ENCODE results near the gene KCNK4.
A peak's percentile ranks its signal among the peaks of the same experiment; 100 is the strongest.
"Not testable (repeated sequence)": the region's sequence is repeated elsewhere in the genome, so short reads cannot be mapped to it uniquely, and the experiment has no call there.

The KCNK4 gene

GRCh38 chr11:64313491-64314145 lies 22.5 kb downstream of the KCNK4 start:
- ATAC-seq = no peak

DNA sequence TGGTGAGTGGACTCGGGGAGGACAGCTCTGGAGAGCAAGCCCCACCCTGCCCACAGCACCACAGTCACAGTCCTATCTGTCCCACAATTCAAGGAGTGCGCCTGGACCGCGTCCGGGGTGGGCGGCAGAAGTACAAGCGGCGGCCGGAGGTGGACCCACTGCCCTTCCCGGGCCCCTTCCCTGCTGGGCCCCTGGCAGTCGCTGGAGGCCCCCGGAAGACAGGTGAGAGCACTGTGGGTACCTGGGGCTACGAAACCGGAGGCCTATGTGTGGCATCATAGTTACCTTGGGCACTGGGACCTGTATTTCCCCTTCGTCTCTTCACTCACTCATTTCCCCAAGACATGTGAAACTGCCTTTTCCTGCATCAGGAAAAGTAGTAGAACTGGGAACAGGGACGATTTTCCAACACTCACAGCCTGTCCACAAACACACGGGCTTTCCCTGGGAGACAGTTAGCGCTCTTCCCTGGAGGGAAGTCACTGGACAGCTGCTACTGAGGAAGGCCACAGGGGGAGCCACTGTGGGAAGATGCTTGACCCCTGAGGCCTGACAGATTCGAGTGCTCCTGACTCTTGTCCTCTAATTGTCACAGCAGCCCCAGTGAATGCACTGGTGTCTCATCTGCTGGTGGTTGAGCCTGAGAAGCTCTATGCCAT lies 23.2 kb downstream of the KCNK4 start:
- ATAC-seq = no peak

DNA sequence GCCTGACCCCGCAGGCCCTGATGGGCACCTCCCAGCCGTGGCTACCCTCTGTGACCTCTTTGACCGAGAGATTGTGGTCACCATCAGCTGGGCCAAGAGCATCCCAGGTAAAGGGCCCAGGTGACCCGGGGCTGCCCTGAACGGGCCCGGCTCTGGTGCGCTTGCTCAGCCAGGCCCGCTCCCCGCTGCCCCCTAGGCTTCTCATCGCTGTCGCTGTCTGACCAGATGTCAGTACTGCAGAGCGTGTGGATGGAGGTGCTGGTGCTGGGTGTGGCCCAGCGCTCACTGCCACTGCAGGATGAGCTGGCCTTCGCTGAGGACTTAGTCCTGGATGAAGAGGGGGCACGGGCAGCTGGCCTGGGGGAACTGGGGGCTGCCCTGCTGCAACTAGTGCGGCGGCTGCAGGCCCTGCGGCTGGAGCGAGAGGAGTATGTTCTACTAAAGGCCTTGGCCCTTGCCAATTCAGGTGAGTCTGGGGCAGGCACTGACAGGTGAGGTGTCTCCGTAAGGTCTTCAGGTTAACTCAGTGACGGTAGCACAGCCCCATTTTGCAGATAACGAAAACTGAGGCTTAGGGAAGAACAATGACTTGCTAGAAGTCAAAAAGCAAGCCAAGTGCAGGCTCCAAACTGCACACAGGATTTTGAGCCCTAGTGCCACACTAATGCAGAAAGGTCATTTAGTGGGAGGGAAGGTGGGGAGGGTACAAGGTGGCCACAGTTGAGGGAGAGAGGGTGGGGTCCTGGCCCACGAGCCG lies 23.9 kb downstream of the KCNK4 start:
- no peak for ATAC-seq

GRCh38 chr11:64315667-64316526 lies 24.8 kb downstream of the KCNK4 start:
- ATAC-seq = not testable (repeated sequence)

GRCh38 chr11:64316672-64317324 lies 25.7 kb downstream of the KCNK4 start:
- no peak for ATAC-seq

GRCh38 chr11:64317325-64317960 lies 26.3 kb downstream of the KCNK4 start, which contains the start of gene TRMT112:
Gene TRMT112 (minus strand): TSS chr11:64317559. CDS start chr11:64317526, 33 bp downstream.
- peak; percentile 82 to 84 for ATAC-seq

DNA sequence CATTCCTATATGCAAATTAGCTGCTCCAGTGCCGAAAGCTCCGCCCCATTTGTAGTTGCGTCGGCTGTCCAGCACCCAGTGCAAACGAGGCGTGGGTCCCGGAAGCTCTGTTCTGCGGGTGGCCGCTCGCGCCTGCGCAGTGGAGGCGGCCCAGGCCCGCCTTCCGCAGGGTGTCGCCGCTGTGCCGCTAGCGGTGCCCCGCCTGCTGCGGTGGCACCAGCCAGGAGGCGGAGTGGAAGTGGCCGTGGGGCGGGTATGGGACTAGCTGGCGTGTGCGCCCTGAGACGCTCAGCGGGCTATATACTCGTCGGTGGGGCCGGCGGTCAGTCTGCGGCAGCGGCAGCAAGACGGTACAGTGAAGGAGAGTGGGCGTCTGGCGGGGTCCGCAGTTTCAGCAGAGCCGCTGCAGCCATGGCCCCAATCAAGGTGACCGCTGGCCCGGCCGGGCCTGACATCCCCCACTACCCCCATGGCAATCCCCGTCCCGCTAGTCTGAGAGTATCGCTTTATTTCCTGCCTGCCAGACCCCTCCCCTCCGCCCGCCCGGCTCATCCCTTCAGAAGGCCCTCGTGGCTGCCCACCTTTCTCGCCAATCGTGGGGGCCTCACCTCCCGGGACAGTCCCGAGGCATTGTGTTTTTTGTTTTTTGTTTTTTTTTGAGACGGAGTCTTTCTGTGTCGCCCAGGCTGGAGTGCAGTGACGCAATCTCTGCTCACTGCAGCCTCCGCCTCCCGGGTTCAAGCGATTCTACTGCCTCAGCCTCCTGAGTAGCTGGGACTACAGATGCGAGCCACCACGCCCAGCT lies 27.1 kb downstream of the KCNK4 start, which contains the start of gene PRDX5:
TSS of gene PRDX5 (plus strand) at position 161 of the 805 bp plus-strand sequence. CDS start at position 256, 95 bp downstream.
- peak; percentile 80 to 81 for ATAC-seq

- ATAC-seq = no peak
Measured at GRCh38 chr11:64318766-64319761, 28.0 kb downstream of the KCNK4 start.

DNA sequence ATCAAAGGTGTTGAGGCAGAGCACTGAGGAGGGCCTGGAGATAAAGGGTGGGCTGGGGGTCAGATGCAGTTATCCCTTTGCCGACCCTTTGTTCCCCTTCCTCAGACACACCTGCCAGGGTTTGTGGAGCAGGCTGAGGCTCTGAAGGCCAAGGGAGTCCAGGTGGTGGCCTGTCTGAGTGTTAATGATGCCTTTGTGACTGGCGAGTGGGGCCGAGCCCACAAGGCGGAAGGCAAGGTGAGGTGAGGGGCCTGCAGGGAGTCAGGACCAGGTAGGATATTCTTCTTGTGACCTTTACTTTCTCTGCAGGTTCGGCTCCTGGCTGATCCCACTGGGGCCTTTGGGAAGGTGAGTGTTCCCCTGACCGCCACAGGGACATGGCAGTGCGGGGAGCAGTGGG lies 29.5 kb downstream of the KCNK4 start:
- no peak for ATAC-seq

DNA sequence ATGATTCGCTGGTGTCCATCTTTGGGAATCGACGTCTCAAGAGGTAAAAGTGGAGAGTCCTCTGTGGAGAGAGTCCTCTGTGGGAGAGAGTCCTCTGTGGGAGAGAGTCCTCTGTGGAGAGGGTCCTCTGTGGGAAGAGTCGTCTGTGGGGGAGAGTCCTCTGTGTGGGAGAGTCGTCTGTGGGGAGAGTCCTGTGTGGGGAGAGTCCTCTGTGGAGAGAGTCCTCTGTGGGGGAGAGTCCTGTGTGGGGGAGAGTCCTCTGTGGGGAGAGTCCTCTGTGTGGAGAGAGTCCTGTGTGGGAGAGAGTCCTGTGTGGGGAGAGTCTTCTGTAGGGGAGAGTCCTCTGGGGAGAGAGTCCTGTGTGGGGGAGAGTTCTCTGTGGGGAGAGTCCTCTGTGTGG lies 29.9 kb downstream of the KCNK4 start:
- no peak for ATAC-seq

GRCh38 chr11:64321533-64321932 lies 30.4 kb downstream of the KCNK4 start:
- ATAC-seq = no peak

DNA sequence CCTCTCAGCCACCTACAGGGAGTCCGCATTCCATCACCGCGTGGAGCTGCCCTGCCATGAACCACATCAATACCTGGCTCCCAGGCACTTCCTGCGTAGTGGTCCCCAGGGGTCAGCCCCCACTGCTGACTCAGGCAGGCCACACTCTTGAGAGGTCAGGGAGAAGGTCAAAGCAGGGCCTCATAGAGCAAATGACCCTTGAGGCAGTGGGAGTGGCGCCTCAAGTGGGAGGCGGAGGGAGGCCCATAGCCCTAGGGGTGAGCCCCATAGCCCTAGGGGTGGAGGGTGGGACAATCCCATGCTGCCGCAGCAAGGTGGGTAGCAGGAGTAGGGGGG lies 31.8 kb downstream of the KCNK4 start:
- no peak for ATAC-seq

- ATAC-seq = no peak
Measured at GRCh38 chr11:64323373-64323772, 32.3 kb downstream of the KCNK4 start.

GRCh38 chr11:64323984-64324383 lies 32.9 kb downstream of the KCNK4 start:
- not testable (repeated sequence) for ATAC-seq

DNA sequence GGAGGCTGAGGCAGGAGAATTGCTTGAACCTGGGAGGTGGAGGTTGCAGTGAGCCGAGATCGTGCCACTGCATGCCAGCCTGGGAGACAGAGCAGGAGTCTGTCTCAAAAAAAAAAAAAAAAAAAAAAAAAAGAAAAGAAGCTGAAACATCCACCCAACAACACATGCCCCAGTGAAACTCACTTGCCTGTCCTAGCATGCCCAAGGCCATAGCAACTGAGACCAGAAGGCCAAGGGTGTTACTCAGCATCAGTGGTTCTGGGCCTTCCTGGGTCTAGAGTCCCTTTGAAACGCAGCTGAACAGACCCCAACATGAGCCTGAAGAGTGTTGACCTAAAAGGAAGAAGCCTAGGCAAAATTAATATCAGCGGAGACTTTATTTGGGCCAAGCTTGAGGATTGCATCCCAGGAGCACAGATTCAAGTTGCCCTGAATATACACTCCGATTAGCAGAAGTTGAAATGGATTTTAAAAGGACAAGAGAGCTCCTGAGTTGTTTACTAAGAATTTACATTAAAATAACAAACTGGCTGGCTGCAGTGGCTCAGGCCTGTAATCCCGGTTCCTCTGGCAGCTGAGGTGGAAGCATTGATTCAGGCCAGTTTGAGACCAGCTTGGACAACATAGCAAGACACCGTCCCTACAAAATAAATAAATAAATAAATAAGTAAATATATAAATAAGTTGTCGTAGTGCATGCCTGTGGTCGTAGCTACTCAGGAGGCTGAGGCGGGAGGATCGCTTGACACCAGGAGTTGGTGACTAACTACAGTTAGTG lies 33.8 kb downstream of the KCNK4 start:
- no peak for ATAC-seq

GRCh38 chr11:64327375-64327774 lies 36.3 kb downstream of the KCNK4 start:
- ATAC-seq = no peak

- no peak for ATAC-seq
Measured at GRCh38 chr11:64327993-64328392, 36.9 kb downstream of the KCNK4 start.

DNA sequence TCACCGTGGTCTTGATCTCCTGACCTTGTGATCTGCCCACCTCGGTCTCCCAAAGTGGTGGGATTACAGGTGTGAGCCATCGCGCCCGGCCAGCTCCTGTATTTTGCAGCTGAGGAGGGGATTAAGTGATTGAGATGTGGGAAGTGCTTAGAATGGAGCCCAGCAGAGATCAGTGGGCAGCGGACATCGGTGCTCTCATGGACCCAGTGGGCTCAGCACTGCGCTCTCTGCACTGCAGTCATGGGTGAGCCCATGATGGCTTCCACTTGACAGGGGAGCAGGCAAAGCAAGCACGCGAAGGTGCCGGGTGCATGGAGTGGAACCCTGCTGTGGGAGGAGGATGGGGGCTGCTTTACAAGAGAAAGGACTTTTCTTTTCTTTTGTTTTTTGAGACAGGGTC lies 39.8 kb downstream of the KCNK4 start:
- no peak for ATAC-seq

Measured in activated CD4-positive, CD25-positive, alpha-beta regulatory T cell treated with anti-CD3 and anti-CD28 coated beads, Interleukin-2, amount 50 U/mL, for 24 hours (primary cell).